ENCODE data around the gene SLC7A9.

The SLC7A9 gene

GRCh38 chr19:32869369-32869965 lies at the start of gene SLC7A9:
Gene SLC7A9, minus strand, starts transcription at chr19:32869767. Its CDS starts 1,233 bp downstream, at chr19:32868534.
- DNase-seq (ENCODE audit: low read depth in 2 of 3, low spot score in 2 of 3), result no peak

DNA sequence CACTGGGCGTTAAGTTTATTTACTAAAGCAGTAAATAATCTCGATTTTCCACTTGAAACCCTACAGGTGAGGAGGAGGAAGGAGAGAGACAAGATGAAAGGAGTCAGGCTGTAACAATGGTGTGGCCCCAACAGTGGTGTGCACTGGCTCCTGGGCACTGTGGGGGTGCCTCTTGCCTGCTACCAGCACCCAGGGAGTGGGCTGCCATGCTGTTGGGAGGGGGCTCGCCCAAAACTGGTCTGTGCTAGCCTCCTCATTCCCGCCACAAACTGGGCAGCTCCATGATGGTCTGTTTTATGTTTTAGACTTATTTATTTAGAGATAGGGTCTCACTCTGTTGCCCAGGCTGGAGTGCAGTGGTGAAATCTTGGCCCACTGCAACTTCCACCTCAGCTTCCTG lies 49.8 kb upstream of the SLC7A9 start:
- no peak for DNase-seq (ENCODE audit: low read depth in 2 of 3, low spot score in 2 of 3)

- no peak for DNase-seq (ENCODE audit: low read depth in 2 of 3, low spot score in 2 of 3)
Measured at GRCh38 chr19:32917616-32917996, 48.0 kb upstream of the SLC7A9 start.

DNA sequence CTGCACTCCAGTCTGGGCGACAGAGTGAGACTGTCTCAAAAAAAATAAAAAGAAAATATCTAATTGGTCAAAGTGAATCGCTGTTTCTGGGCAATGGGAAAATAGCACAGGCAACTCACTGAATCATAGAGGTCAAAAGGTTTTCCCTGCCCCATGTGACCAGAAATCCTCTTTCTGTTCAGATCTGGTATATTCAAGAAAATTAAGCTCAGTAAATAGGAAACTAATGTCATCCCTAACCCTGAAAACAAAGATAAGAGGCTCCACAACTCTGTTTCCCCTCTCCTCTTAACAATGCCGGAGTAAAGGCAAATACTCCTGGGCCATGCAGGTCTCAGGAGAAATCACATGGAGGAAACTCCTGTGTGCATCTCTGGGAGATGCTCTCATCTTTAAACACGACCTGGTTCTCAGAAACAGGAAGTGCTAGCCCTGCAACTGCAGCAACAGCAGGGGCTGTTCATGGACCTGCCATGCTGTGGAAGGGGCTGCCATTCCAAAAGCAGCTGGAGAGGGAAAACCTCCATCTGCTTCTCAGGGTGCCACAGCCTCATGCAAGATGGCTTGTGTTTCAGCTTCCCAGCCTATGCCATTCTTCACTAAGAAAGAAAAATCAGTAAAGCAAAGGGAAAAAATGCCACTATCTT lies 47.5 kb upstream of the SLC7A9 start:
- no peak for DNase-seq (ENCODE audit: low read depth in 2 of 3, low spot score in 2 of 3)

DNA sequence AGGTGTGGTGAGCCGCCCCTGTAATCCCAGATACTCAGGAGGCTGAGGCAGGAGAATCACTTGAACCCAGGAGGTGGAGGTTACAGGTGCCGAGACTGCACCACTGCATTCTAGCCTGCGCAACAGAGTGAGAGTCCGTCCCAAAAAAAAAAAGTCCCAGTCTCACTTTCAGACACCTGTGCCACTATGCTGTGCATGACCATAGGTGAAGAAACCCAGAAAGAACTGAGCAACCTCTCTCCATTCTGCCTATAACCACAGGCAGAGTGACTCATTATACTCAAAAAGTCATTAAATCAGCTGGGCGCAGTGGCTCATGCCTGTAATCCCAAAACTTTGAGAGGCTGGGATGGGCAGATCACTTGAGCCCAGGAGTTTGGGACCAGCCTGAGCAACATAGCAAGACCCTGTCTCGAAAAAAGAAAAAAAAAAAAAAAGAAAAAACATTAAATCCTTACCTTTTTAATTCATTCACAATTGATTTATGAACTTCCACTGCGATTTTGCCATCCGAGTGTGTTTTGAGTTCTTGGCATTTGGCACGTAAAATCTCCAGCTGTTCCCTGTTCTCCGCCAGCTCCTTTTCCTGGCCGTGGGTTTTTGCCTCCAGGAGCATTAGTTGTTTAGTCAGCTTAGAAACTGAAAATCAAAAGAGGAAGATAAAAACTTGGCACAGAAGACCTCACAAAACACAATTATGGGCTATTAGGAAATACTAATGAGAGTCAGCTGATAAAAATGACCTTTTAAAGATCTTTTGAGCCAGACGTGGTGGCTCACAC lies 45.5 kb upstream of the SLC7A9 start:
- DNase-seq (ENCODE audit: low read depth in 2 of 3, low spot score in 2 of 3), result no peak

- DNase-seq (ENCODE audit: low read depth in 2 of 3, low spot score in 2 of 3), result no peak
Measured at GRCh38 chr19:32911467-32911866, 41.9 kb upstream of the SLC7A9 start.

DNA sequence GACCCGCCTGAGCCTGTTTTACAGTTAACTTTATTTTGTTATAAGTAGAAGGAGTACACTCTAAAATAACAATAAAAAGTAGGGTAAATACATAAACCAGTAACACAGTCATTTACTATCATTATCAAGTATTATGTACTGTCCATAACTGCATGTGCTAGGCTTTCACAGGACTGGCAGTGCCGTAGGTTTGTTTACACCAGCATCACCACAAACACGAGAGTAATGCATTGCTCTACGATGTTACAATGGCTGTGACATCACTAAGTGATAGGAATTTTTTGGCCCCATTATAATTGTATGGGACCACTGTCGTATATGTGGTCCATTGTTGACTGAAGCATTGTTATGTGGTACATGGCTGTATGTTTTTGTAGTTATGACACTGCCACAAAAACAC lies 41.3 kb upstream of the SLC7A9 start:
- DNase-seq (ENCODE audit: low read depth in 2 of 3, low spot score in 2 of 3), result no peak

GRCh38 chr19:32910094-32910493 lies 40.5 kb upstream of the SLC7A9 start:
- no peak for DNase-seq (ENCODE audit: low read depth in 2 of 3, low spot score in 2 of 3)

DNA sequence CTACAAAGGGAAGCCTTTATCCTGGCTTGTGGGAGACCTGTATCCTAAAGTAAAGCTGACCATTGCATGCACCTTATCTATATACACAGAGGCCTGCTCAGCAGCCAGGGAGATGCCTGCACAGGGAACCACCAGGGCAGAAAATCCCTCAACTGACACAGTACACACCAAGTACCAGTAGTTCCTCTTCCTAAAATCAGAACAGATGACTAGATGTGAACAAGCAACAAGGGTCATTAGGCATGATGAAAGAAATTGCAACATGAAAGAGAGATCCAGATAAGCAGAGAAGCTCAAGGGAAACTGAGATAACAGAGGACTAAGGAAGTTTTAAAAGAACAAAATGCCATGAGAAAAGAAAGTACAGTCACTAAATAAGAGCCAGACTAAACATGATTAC lies 39.7 kb upstream of the SLC7A9 start:
- DNase-seq (ENCODE audit: low read depth in 2 of 3, low spot score in 2 of 3), result no peak

DNA sequence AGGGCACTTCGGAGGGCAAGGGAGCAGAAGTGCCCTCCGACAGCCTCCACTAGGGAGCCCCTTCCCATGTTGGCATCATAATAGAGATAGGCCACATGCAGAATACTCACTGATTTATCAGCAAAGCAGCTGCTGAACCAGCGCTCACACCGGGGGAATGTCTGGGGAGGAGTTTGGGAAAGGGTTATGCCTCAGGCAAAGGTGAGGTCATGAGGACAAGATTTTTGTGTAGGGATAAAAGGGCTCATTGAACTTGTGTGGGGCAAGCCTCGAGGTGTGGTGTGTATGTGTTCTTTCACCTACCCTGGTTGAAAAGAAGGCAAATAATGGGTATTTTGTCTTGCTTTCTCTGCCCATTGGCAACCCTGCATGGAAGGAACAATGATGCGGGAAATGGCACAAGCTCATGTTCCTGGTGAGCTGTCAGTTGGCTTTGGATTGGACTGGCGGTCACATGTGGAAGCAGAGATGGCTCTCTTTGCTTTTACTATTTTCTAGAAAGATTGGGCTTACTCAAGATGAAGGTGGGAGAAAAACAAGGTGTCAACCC lies 39.1 kb upstream of the SLC7A9 start:
- no peak for DNase-seq (ENCODE audit: low read depth in 2 of 3, low spot score in 2 of 3)

- no peak for DNase-seq (ENCODE audit: low read depth in 2 of 3, low spot score in 2 of 3)
Measured at GRCh38 chr19:32902448-32902847, 32.9 kb upstream of the SLC7A9 start.

GRCh38 chr19:32901504-32902161 lies 32.1 kb upstream of the SLC7A9 start:
- DNase-seq (ENCODE audit: low read depth in 2 of 3, low spot score in 2 of 3), result no peak

- DNase-seq (ENCODE audit: low read depth in 2 of 3, low spot score in 2 of 3), result no peak
Measured at GRCh38 chr19:32896516-32897214, 27.1 kb upstream of the SLC7A9 start.

GRCh38 chr19:32895384-32895783 lies 25.8 kb upstream of the SLC7A9 start:
- no peak for DNase-seq (ENCODE audit: low read depth in 2 of 3, low spot score in 2 of 3)

- no peak for DNase-seq (ENCODE audit: low read depth in 2 of 3, low spot score in 2 of 3)
Measured at GRCh38 chr19:32891609-32892008, 22.0 kb upstream of the SLC7A9 start.

- no peak for DNase-seq (ENCODE audit: low read depth in 2 of 3, low spot score in 2 of 3)
Measured at GRCh38 chr19:32890841-32891240, 21.3 kb upstream of the SLC7A9 start.

DNA sequence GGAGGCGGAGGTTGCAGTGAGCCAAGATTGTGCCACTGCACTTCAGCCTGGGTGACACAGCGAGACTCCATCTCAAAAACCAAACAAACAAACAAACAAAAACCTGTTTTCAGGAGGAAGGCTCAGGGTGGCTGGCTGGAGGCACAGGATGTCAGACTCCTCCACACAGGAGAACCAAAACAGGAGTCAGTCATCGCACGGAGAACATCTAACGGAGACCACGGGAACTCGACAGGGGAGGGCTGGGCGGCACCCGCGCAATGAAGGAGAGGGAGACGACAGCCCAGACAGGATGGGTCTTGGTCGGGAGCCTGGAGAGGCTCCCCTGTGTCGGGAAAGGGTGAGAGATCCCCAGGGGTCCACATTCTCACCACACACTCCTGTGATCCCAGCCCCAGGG lies 20.8 kb upstream of the SLC7A9 start:
- DNase-seq (ENCODE audit: low read depth in 2 of 3, low spot score in 2 of 3), result no peak

GRCh38 chr19:32889137-32889934 lies 19.8 kb upstream of the SLC7A9 start:
- no peak for DNase-seq (ENCODE audit: low read depth in 2 of 3, low spot score in 2 of 3)

- no peak for DNase-seq (ENCODE audit: low read depth in 2 of 3, low spot score in 2 of 3)
Measured at GRCh38 chr19:32887572-32888215, 18.1 kb upstream of the SLC7A9 start.

- no peak for DNase-seq (ENCODE audit: low read depth in 2 of 3, low spot score in 2 of 3)
Measured at GRCh38 chr19:32886241-32886640, 16.7 kb upstream of the SLC7A9 start.
